ENCODE results near the gene ELANE.

GRCh38 chr19:831407-832369 is 20.4 kb upstream of the ELANE start:
- TF ChIP-seq ELF4 (IDR thresholded peaks at IDR 0.05), result no peak
- no peak for TF ChIP-seq PKNOX1 (IDR thresholded peaks at IDR 0.05)
